ENCODE data around the gene FBXL4. TPM values are rescaled to one million over a fixed set of nuclear protein-coding genes. Genes with fewer than 3 reads are reported as not detected.

Gene FBXL4
- total RNA-seq, 1 experiment from 2014 or later: 5.1 TPM

- Histone ChIP-seq H3K4ac (ENCODE audit: low read depth, low read length) (no peak overlapping the region), H4K8ac (replicated peaks; ENCODE audit: insufficient read length, low read depth, low read length) (no peak overlapping the region), H3K14ac (ENCODE audit: insufficient read depth, low read length) (no peak overlapping the region), H4K91ac (ENCODE audit: insufficient read length, low read depth, low read length) (no peak overlapping the region), H3K9me3 (ENCODE audit: control insufficient read depth, low read depth, low read length) (no peaks in the 10 kb centered on the region), H3K9ac (ENCODE audit: extremely low read depth, insufficient read length, low read length) (no peak overlapping the region), H3K79me2 (ENCODE audit: insufficient read depth, low read length) (no peaks in the 10 kb centered on the region), H3K23me2 (ENCODE audit: insufficient read length, low read depth, low read length, poor library complexity, severe bottlenecking) (no peaks in the 10 kb centered on the region), H2BK120ac (ENCODE audit: low read depth, low read length, poor library complexity, severe bottlenecking) (no peak overlapping the region), H2AK5ac (ENCODE audit: insufficient read length, low read length) (no peak overlapping the region), H4K20me1 (ENCODE audit: control insufficient read depth, insufficient read depth, insufficient read length) (no peaks in the 10 kb centered on the region), H3K23ac (ENCODE audit: insufficient read length, low read depth, low read length) (no peak overlapping the region), H2BK15ac (ENCODE audit: low read depth, low read length) (no peak overlapping the region), H2AFZ (ENCODE audit: low read length) (no peak overlapping the region), H3K27me3 (ENCODE audit: insufficient read depth, low read length) (no peaks in the 10 kb centered on the region), H3K4me1 (ENCODE audit: insufficient read depth, low read length) (no peaks in the 10 kb centered on the region), H3K18ac (ENCODE audit: insufficient read length, low read depth, low read length) (no peak overlapping the region), H2BK12ac (ENCODE audit: insufficient read length, low read depth, low read length) (no peak overlapping the region), H3K79me1 (ENCODE audit: insufficient read depth, low read depth, low read length, poor library complexity, severe bottlenecking) (no peaks in the 10 kb centered on the region), H2BK20ac (ENCODE audit: low read depth, low read length, poor library complexity, severe bottlenecking) (no peak overlapping the region), H3K56ac (ENCODE audit: insufficient read length, low read depth, low read length) (no peak overlapping the region), H2BK5ac (ENCODE audit: insufficient read length, low read length) (no peak overlapping the region), H3K4me2 (ENCODE audit: insufficient read depth, insufficient read length, low read length) (no peak overlapping the region), H4K5ac (ENCODE audit: insufficient read length, low read depth, low read length) (no peak overlapping the region), H3K27ac (ENCODE audit: insufficient read length, low read depth, low read length) (no peak overlapping the region), H3T11ph (ENCODE audit: low read length) (no peak overlapping the region)
- no CpG with 5 or more reads among the region's 3 CpGs for WGBS (ENCODE audit: extremely low coverage, insufficient read length, low lambda C conversion rate)
- no peaks in the 10 kb centered on the region for H3K27me3 Mint-ChIP-seq (ENCODE audit: low read depth)
- H3K4me1 Mint-ChIP-seq: peaks cover 17 to 18% of the 10 kb centered on the region in 2 experiments
- H3K27ac Mint-ChIP-seq: no peak overlapping the region
- H3K4me3 Mint-ChIP-seq: no peak overlapping the region
- H3K36me3 Mint-ChIP-seq (ENCODE audit: insufficient read depth in 1 of 3, low read depth in 3 of 3): peaks cover 2 to 9% (median 3%) of the 10 kb centered on the region in 3 experiments; a peak in 4 of 7 replicates
- no peak for DNase-seq
- H3K9me3 Mint-ChIP-seq: no peaks in the 10 kb centered on the region
- no peak for TF ChIP-seq CTCF (conservative IDR thresholded peaks at IDR 0.05)
Observed at GRCh38 chr6:98931696-98932095, 16.1 kb downstream of the FBXL4 start.

Measured in H9 (cell line).